DMS 273 treated with DMSO at 0.1 percent for 48 hours (cell line): ENCODE data around the gene MIPEP.
"Not testable (repeated sequence)": the region's sequence is repeated elsewhere in the genome, so short reads cannot be mapped to it uniquely, and the experiment has no call there.

Source experiments
- DNase-seq: peaks from one replicate; lab custom pipeline; 2025; lab: John Stamatoyannopoulos, UW

MIPEP gene

DNA sequence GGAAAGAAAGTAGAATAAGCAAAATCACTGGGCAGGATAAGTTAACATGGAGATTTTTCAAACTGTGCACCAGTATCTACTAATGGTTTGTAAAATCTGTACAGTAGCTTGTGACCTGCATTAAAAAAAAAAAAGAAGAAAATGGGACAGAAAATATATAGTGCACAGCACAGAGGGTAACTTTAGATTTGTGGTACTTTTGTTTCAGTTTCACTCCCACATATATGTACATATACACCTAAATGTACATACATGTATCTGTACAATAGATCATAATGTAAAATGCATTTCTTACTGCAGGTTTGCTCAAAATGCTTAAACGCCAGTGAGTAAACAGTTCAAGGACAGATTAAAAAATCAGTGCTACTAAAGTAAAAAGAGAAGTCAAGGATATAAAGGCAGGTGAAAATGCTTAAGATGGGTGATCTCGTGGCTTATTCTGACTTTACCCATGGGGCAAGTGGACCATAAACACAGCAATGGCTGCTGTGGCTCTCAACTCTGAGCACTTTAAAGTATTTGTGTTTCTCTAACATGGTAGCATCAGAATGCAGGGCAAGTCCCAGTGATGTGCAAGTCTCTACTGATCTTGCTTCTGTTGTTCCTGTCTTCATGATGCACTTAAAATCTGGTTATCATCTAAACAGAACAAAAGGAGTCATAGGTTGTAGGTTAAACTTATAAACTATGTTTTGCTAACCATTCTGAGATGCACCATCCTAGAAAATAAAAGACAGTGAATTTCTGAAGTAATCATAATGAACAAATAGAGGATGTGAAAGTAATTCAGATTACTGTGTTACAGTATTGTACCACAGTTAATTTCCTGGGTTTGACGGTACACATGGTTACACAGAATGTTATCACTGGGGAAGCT lies 112.3 kb downstream of the MIPEP start:
- no peak for DNase-seq

DNA sequence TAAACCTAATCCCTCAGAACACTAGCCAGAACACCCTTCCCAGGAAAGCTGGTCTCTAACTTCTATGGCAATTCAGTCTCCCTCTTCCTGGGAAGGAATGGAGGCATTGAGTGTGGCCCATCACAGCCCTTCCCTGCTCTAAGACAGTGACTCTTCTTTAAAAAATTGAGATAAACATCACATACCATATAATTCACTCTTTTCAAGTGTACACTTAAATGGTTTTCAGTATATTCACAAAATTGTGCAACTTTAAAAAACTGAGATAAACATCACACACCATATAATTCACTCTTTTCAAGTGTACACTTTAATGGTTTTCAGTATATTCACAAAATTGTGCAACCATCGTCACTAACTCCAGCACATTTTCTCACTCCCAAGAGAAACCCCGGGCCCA lies 116.5 kb downstream of the MIPEP start:
- DNase-seq = no peak

DNA sequence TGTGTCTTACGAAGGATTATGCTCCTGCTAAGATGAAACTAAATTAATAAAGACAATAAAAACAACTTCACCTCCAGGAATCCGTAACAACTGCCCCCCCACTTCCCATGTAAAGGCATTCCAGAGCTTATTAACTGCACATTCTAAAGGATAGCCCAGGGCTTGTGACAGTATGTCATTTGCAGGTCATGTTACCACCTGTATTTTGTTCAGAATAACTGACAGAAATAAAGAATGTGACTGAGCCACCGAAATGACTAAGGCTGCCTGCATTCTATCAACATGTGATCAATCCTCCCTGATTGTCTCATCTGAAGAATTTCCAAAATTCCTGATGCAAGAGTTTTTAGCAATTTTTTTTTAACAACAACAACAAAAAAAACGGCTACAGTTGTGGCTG lies 117.2 kb downstream of the MIPEP start:
- DNase-seq = no peak

DNA sequence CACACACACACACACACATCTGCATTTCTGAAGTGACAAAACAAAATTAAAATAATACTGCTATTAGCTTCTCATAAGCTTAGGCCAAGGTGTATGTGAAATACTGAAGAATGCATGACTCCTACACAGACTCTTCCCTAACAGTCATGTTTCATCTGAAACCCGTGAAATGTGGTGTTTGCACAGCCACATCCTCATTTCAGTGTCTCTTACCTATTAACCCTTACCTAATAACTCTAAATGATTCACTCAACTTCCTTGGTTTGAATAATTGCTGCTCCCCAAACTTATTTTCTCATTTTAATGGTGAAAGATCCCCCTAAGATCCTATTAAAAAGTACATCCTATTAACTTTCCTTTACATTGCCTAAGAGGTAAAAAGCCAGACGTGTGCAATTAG lies 117.6 kb downstream of the MIPEP start:
- no peak for DNase-seq

DNA sequence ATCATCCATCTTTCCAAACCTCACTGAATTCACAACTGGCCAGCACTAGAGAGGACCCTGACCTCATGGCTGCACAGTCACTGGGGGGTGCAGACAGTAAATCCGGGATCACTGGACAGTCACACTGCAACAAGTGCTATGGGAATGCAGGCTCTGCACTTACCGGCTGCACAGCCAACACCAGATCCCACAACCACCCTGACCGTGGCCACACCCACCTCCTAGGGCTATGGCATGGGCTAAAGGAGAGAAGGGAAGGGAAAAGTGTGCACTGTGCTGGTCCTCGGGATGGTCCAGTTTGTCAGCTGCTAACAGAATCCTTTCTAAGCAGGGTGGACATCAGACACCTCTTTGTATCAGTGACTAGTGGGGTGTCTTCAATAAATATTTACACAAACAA lies 118.2 kb downstream of the MIPEP start:
- no peak for DNase-seq

DNA sequence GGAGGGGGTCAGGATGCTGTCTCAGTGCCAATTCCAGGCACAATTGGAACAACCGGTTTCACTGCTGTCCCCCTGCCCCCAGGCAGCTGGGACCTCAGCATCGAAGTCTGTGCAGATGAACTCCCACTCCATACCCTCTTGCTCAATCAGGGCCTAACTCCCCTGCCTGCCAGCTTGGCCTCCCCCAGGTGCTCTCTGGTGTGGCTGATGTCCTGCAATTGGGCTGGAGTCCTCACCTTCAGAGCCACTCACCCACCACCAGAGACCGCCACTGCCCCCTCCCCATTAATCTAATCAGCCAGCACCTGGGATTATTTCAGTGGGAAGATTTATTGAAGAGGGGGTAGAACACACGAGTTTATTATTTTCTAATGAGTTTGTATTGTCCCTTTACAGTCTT lies 118.8 kb downstream of the MIPEP start:
- DNase-seq = no peak

DNA sequence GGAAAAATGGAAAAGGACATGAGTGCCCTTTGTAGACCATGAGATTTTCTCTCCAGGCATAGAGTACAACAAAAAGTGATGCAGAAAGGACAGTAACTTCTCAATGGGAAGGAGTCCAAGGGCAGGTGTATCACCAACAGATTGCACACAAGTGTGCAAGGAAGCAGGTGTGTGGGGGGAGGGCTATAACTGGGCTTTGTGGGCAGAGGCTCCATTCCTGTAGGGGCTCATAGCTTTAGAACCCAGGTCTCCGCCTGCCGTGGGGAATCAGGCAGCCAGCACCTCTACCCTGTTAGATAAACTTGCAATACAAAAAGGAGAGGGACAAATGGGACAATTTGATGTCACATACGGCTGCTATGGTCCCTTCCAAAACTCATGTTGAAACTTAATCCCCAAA lies 119.8 kb downstream of the MIPEP start:
- no peak for DNase-seq

DNA sequence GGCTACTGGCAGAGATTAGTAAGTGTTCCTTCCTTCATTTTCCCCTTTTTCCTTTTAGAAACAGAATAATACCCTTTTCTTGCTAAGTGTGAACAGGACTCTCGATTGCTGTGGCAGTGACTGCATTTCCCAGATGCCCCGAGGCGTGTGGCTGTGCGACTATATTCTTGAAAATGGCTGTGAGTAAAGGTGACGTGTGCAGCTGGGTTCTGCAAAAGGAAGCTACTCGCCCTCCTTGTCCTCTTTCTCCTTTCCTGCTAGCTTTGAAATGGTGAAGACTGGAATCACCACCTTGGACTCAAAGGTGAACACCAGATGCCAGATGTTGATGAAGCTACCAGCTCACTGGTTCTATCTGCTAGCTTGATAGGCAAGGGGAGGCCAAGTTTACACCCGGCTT lies 121.4 kb downstream of the MIPEP start:
- DNase-seq = no peak

DNA sequence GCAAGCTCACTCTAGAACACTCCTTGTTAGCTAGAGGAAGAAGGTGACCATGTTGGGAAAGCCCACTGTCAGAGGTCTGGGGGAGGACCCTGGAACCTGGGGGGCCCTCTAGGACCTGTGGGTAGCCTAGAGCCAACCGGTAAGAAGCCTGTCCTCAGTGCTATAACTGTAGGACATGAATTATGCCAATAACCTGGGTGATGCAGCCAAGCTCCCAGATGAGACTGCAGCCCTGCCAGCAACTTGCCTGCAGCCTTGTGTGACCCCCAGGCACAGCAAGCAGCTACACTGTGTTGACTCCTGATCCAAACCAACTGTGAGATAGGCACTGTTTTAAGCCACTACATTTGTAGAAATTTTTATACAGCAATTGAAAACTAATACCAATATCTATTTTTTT lies 122.3 kb downstream of the MIPEP start:
- DNase-seq = no peak

DNA sequence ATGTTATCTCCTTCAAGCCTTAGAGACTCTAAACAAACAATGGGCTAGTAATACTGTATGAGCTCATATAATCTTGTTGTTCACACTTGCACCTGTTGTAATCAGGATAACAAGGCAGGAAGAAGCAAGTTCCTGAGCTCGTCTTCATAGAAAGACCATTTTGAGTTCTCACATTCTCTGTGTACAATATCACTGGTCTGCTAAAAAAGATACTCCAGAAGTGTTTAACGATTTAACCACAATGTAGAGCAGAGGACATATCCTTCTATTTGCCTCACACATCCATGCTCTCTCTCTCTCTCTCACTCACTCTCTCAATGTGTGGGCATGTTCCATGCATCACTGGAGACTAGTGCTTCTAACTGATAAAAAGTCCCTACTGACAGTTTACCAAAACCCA lies 122.9 kb downstream of the MIPEP start:
- no peak for DNase-seq

DNA sequence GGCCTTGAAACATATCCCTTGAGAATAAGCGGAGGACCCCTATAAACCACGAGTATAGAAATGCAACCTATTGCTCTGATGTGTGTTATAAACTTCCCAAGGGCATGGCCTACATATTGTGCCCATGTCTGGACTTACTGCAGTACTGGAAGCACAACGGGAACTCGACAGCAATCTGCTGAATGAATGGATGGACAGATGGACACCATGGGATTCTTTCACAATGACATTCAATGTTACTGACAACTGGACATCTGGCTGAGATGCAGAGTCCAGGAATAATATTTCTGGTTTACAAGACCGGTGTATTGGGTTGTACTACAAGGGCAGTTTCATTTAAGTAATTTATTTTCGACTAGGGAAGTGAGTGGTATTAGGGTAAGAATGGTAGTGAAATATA lies 123.7 kb downstream of the MIPEP start:
- no peak for DNase-seq

DNA sequence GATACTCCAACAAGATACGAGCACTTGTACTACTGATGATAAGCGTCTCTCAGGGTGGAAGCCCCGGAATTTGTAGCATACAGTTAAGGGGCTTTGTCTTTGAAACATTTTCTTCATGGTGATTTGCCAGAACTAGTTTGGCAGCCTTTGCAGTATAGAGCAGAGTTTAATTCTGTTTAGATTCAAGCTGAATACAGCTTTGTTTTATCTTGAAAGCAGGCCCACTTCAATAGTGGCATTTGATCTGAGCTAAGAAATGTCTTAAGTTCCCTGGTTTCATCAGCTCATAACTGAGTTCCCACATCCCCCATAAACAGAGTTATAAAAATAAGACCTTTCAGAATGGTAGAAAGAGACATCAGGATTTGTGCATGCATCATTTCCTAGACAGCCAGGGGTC lies 125.9 kb downstream of the MIPEP start:
- no peak for DNase-seq

DNA sequence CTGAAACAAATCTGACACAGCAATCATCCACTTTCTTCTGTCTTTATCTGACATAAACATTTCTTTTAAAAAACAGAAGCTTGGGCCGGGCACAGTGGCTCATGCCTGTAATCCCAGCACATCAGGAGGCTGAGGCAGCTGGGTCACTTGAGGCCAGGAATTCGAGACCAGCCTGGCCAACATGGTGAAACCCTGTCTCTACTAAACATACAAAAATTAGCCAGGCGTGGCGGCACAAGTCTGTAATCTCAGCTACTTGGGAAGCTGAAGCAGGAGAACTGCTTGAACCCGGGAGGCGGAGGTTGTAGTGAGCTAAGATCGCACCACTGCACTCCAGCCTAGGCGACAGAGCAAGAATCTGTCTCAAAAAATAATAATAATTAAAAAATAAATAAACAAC lies 127.4 kb downstream of the MIPEP start:
- not testable (repeated sequence) for DNase-seq

DNA sequence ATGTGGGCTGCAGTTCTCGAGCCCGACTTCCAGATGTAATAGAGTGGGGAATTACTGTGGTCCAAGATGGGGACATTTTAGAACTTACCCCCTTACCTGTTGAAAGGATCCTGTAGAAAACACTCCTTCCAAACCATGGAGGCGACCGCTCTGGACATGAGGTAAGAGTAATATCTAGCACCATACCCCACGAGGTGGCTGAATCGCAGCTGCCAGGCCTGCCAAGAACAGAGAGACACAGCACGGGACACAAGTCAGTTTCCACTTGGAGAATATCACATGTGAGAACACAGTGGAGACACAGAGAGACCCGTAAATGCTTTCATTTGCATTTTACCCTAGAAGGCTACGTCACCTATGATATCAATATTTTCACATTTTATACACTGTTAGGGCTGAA lies 129.2 kb downstream of the MIPEP start:
- no peak for DNase-seq

DNA sequence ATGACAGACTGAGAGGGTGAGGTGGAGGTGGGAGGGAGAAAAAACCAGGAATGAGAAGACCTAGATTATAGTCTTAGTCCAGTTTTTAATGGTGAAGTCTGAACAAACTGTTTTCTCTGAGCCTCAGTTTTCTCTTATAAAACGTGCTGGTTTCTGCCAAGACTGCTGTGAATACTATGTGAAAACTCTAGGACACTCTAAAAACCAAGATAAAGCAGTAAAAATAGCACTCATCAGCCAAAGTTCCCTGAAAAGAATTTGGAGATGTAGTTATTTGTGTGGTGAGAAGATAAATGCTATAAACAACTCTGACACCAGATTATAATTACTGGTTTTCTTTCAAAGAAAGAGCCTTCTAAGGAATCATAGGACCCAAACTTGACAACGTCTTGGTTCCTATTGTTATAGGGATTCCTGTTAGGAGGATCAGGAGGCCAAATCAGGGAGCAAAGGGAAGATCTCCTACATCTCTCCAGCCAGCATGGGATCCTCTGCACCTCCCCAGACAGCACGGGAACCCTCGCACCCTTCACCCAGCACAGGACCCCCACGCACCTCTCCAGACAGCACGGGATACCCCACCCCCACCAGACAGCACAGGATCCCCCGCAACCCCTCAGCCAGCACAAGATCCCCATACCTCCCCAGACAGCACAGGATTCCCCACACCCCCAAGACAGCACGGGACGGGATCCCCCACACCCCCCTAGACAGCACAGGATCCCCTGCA lies 130.2 kb downstream of the MIPEP start:
- no peak for DNase-seq

DNA sequence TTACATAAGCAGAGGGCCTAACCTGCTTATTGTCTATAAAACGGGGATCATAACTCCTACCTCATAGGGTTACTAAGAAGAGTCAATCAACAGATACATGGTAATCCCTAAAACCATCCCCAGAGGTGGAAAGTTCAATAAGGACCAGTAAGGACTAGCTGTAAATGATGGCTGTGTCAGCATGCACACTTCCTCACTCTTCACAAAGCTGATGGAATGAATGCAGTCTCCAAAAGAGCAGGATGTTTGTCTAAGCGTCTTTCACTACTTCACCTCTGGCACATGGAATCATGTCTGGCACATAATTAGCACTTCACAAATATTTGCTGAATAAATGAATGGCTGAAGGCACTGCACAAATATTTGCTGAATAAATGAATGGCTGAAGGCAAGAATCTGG lies 134.2 kb downstream of the MIPEP start:
- DNase-seq = no peak

DNA sequence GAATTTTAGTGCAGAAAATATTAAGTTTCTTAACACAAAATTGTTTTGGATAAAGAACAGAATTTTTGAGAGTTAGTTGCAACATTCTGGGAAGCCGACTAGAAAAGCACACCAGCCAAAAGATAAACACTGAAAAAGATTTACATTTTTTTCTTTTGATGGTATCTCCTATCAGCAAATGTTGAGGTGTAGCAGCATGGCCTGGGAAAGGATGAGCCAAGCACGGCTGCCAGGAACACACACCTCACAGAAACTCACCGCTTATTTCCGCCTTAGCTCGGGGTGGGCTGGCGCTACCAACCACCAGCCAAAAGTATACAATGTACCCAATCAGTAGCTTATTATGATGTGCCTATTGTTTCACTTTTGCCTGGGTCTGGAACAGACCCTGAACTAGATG lies 134.7 kb downstream of the MIPEP start:
- no peak for DNase-seq

DNA sequence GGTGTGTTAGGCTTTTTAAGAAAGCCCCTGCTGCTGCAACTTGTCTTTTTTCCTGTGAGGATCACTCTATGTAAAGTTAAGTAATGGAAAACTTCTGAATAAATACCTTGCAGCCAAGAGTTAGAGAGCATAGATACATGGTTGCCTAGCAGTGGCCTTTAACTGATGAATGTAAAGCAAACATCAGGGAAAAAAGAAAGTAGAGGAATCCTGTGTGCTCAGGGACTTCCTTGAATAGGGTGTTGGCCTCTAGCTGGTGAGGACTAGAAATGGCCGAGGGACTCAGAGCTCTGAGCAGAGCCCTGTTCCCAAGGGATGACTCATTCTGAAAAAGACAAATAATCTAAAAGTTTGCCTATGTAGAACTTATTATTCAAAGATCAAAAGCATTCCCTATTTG lies 135.7 kb downstream of the MIPEP start:
- DNase-seq = no peak

DNA sequence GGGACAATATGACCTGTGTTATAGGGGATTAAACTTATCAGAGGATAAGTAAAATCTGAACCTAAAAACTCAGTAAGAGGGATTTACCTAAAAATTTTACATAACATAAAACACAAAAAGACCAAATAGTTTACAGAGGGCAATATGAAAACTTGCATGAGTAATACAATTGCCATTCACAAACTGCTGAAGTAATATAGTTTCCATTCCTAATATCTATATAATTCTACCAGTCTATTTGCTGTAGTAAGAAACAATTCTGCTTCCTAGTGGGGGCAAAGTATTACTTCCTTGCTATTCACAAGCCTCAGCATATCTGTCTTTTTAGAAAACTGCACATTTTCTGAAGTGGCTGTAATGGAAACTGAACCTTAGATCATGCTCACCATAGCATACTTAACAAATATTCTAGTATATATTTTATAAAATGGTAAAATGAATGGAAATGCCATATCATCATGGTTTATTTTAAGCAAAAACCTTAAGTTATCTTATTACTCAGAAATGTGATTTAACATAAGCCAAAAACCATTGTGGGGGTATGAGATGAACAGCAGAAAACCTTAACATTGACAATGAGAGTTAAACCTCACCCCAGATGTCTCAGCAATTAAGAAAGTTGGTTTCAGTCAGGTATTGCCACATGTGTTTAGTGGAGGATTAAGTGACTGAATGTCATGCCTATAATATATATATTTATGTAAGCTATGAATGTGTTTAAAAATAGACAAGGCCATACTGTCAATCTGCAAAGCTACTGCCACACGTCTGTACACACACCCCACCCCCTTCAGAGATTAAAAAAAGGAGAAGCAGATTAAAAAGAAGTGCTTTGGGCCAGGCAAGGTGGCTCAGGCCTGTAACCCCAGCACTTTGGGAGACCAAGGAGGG lies 136.8 kb downstream of the MIPEP start:
- DNase-seq = no peak

DNA sequence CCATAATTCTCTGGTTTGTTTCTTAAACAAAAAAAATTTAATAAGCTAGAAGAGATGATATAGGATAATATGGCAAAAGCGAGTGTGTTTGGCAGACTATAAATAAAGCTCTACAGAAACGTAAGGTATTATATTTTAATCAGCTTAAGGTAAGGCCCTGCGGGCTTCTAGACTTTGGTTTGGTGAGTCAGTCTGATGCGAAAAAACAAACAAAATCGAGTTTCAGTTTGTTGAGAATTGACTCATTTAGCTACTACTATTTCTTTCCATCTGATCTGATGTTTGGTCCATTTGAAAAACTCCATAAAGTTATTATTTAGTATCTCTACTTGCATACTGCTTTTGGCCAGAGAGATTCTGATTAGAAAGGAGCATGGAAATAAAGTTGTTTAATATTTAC lies 138.0 kb downstream of the MIPEP start:
- no peak for DNase-seq

DNA sequence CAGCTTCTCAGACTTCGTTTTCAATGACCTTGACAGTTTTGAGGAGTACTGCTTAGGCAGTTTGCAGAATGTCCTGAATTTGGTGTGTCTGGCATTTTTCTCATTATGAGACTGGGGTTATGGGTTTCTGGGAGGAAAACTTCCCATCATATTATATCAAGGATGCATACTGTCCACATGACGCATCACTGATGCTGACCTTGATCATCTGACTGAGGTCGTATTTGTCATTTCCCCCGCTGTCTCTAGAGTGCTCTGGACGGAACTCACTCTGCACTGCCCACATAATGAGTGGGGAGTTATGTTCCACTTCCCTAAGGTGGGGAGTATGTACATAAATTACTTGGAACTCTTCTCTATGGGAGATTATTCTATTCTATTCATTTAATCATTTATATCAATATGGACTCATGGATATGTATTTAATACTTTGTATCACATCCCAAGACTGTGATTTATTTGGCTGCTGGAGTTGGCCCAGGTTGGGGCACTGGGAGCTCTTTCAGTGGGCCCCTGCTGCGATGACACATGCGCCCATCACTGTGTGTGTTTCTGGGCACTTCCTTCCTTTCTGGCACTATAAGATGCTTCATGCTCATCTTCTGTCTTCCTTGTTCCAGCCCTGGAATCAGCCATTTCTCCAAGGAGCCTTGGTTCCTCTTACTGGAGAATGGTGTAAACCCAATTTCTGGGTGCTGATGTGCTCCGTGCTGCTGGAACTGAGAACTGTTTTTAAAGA lies 138.6 kb downstream of the MIPEP start:
- DNase-seq = no peak
